Hair follicle dermal papilla cell (primary cell): ENCODE measurements around the gene ZNF397. TPM values are rescaled to one million over a fixed set of nuclear protein-coding genes. Genes with fewer than 3 reads are reported as not detected.

ENCODE experiments used
- total RNA-seq: library from RNA; depleted of rRNA; stranded (reverse); fragments of >200 nt; gene quantifications from 2 replicates; pipeline ENCODE4 v1.2.3, GENCODE V29; 2012

ZNF397 gene
- total RNA-seq: 13.4 and 16.6 TPM in 2 replicates

DNA sequence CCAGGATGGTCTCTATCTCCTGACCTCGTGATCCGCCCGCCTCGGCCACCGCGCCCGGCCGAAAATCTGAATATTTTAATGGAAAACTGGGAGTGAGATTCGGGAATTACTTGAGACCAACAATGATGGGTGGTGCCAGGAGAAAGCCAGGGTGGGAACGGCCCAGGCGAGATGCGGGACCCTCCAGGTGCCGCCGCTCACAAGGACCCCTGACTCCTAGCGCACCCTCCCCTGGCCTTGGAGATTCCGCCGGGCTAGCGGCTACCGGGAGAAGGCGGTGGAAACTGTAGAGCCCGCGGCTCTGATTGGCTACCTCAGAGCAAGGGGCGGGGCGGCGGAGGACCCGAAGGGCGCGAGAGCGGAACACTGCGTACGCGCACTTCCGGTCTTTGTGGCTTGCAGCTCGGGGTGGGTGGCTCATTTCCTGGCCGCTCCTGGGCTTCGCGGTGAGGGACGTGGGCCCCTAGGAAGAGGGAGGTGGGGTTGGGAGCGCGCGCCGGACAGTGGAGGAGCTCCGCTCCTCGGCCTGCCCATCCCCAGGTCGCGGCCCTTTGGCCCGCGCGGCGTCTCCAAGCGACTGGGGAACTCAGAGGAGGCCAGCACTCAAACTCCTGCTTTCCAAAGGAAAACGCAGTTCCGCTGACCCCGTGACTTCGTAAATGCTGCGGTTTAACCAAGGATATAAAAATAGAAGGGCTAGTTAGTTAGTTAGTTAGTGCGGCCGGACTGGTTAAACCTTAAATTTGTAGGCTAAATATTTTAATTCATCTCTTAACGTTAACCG is at the start of gene ZNF397:
Gene ZNF397 (plus strand): TSS at position 371 of the 784 bp plus-strand sequence. CDS start 1,437 bp downstream, outside the sequence.

DNA sequence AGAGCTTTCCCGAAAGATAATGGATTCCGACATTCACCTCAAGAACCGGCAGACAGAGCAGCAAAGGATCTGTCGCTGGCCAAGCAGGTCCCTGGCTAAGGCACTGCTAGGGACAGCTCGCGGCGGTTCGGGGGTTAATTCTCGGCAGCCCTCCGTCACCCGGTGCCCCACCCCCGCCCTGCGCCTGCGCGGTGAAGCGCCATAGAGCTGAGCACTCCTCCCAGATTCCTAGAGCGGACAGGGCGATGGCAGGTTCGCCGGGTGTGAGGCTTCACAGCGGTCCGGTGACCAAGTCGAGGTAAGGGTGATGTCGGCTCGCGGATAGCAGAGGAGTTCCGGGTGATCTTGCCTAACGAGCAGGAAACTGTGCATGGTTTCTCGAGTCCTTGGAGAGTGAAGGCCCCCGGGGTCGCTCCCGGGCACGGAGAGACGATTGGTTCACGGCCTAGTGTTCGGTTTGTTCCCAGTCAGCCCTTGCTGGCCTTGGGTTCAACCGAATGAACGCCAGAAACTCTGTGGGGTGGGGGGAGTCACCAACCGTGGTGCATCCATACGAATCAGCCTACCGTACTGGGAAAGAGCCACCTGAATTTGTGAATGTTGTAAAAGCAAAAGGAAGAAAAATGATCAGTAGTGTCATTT is 49.4 kb downstream of the ZNF397 start, which contains the start of gene ZSCAN30:
Gene ZSCAN30 (minus strand): TSS at position 136 of the 642 bp plus-strand sequence. CDS start 25,877 bp downstream, outside the sequence.

Other genes with a start within 250 kb of the ZNF397 start
- gene MAPRE2, start 199.6 kb upstream of the ZNF397 start, total RNA-seq: 18.0 and 20.8 TPM in 2 replicates
- 26.1 and 26.9 TPM in 2 replicates for gene ZSCAN30, start 49.2 kb downstream of the ZNF397 start, total RNA-seq
- 28.3 and 35.4 TPM in 2 replicates for gene ZNF24, start 103.4 kb downstream of the ZNF397 start, total RNA-seq
- gene ZNF396, start 136.3 kb downstream of the ZNF397 start, total RNA-seq: 1.1 and 1.2 TPM in 2 replicates